HG02870 (cell line): Measurements from ENCODE around the gene SH3BP2.

Experiments
- ATAC-seq: cut with Tn5 transposase; IDR thresholded peaks from one replicate; pipeline ENCODE4 v1.9.1; 2021; ENCODE audit warnings: mild to moderate bottlenecking, moderate library complexity; ENCODE audit not compliant: unreplicated experiment

SH3BP2 gene, protein sequence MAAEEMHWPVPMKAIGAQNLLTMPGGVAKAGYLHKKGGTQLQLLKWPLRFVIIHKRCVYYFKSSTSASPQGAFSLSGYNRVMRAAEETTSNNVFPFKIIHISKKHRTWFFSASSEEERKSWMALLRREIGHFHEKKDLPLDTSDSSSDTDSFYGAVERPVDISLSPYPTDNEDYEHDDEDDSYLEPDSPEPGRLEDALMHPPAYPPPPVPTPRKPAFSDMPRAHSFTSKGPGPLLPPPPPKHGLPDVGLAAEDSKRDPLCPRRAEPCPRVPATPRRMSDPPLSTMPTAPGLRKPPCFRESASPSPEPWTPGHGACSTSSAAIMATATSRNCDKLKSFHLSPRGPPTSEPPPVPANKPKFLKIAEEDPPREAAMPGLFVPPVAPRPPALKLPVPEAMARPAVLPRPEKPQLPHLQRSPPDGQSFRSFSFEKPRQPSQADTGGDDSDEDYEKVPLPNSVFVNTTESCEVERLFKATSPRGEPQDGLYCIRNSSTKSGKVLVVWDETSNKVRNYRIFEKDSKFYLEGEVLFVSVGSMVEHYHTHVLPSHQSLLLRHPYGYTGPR

GRCh38 chr4:2792711-2793585, at the start of gene SH3BP2:
Gene SH3BP2 (plus strand): TSS chr4:2793085. CDS start chr4:2820618, 27,533 bp downstream.
- no peak for ATAC-seq

- ATAC-seq = no peak
Measured at GRCh38 chr4:2743518-2744445, 49.1 kb upstream of the SH3BP2 start.

DNA sequence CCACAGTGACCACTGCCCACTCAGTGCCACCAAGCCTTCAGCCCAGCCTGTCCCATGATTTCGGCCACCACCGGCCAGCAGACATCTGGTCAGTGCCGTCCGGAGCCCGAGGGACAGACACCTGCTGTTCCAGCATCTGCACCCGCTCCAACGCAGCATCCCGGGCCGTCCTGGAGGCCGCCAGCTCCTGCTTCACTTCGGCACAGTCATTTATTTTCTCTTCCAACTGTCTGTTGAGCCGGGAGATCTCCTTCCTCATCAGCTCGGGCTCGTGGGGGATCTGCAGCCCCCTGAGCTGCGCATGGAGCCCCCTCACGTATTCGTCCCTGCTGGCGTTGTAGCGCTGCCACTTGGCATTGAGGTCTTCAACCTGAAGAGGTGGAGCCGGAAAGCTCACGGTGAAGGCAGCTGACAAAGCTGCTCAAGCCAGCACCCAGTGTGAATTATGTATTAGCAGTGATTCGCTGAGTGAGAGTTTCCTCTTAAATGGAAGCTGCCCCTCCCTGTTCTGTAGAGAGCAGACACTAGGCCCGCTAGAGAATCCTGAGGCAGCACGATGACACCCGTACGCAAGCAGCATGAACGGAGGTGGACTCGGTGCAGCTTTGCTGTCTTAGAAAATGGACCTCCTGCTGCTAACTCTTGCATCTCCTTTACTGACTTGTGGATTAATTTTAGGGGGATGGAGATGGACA, 48.2 kb upstream of the SH3BP2 start:
- ATAC-seq = no peak

- no peak for ATAC-seq
Measured at GRCh38 chr4:2745516-2745915, 47.4 kb upstream of the SH3BP2 start.

DNA sequence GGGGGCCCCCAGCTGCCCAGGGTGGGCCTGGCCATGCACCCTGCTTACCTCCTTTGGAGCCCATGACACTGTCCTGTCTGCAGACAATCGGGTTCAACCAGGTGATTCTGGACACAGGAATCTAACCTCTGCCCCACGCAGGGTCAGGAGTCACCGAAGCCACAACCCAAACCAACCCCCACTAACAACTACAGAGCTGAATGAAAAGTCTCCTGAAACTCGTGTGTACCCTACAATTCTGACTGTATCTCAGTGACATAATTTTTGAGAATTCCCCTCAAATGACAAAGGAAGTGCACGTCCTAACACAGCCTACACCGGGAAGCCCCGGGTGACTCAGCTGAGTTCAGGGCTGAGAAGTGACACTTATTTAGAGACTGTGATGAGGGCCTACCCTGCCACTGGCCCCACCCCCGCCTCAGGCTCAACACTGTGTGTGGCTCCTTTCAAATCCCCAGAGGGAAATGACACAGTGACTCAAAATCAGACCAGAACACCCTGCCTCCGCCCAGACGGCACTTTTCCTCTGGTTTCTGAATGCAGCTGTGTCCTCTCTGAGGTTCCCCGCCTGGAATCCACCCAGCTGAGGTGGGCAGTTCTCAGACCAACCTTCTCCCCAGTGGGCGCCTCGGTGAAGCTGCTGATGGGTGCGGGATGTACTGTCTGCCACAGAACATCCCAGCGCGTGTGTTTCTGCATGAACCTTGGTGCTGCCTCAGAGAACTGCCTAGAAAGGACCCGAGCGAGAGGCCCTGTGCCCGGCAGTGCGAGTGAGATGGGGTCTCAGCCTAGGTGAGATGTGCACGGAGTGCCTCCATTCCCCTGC, 46.7 kb upstream of the SH3BP2 start:
- ATAC-seq = peak; percentile 94

GRCh38 chr4:2746891-2747695, 45.8 kb upstream of the SH3BP2 start:
- ATAC-seq = no peak

DNA sequence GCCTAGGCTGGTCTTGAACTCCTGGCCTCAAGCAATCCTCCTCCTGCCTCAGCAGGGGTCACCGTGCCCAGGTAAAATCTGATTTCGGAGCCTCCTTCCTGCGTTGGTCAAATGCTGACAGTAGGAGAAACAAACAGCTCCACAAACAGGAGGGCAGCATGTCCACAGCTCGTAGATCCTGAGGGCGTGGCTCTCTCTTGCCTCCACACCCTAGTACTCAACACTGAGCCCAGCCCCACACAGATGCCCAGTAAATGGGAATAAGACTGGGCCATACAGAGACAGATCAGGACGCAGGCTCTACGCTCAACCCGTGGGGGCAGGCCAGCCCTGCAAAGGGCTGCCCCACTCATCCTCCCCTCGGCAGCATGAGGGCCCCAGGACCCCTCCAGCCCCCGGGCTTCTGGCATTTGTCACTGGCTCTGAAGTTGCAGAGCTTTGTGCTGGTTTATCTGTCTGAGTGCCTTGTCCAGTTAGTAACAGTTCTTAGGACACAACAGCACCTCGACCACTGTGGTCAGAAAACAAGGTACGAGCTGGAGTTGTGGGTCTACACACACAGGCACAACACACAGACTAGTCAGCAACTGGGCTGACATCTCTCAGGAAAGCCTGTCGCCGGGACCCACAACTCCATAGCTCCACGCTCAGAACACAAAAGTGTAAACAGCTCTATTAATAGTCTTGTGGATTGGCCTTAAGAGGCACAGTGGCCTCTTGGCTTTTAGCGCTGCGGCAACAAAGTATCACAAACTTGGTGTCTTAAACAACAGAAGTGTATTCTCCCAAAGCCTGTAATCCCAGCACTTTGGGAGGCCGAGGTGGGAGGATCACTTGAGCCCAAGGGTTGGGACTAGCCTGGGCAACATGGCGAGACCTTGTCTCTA, 41.9 kb upstream of the SH3BP2 start:
- no peak for ATAC-seq

- no peak for ATAC-seq
Measured at GRCh38 chr4:2753436-2753835, 39.4 kb upstream of the SH3BP2 start.

DNA sequence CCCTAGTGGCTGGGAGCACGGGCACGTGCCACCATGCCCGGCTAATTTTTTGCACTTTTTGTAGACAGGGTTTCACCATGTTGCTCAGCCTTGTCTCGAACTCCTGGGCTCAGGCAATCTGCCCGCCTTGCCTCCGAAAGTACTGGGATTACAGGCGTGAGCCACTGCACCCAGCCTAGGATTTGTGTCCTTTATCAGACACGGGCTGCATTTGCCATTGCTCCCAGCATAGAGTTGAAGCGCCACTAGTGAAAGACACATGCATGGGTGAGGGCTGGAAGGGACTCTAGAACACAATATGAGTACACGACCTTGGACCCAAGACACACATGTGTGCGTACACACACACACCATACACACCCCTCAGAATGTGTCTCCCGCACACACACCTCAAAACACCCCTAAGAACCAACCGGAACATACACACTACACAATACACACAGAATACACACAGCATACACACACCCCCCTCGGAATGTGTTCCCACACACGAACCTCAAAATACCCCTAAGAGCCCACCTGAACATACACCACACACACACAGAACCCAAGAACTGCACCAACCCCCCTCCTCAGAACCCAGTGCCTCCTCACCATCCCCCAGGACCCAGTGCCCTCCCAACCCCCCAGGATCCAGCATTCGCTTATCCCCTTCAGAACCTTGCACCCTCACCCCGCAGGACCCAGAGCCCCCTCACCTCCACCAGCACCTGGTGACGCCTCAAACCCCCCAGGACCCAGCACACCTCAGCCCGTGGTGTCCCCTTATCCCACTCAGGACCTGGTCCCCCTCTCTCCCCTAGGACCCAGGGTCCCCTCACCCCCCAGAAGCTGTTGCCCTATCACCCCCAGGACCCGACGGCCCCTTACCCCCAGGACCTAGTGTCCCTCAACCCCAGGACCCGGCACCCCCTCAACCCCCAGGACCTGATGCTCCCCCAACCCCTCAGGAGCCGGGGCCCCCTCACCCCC, 37.8 kb upstream of the SH3BP2 start:
- ATAC-seq = no peak

GRCh38 chr4:2755821-2756690, 36.8 kb upstream of the SH3BP2 start, which contains the start of gene TNIP2:
Gene TNIP2 (minus strand): TSS chr4:2756336. CDS start chr4:2756289, 47 bp downstream.
- ATAC-seq = peak; percentile 56

DNA sequence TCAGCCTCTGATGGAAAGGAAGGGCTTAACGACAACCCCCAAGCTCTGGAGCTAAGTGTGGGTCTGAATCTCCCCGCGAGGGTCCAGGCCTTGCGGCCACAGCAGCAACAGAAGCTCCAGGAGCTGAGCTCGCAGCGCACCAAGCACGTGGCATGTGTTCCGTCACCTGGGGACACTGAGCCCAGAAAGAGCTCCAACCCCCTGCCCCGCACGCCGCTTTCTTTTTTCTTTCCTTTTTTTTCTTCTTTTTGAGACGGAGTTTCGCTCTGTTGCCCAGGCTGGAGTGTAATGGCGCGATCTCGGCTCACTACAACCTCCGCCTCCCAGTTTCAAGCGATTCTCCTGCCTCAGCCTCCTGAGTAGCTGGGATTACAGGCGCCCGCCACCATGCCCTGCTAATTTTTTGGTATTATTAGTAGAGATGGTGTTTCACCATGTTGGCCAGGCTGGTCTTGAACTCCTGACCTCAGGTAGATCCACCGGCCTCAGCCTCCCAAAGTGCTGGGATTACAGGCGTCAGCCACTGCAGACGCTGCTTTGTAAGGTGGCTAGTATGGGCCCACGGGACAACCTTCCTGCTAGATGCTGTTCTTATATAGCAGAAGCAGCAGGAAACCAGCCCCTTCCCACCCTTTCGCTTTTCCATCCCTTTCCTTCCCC, 36.1 kb upstream of the SH3BP2 start:
- ATAC-seq = no peak

- ATAC-seq = no peak
Measured at GRCh38 chr4:2757426-2757825, 35.5 kb upstream of the SH3BP2 start.

- ATAC-seq = no peak
Measured at GRCh38 chr4:2761035-2761923, 31.6 kb upstream of the SH3BP2 start.
